ENCODE measurements around the gene HMGCR. TPM values are rescaled to one million over a fixed set of nuclear protein-coding genes. Genes with fewer than 3 reads are reported as not detected.

The HMGCR gene
- total and polyA plus RNA-seq, 8 donors, result 2.5 to 19.7 (median 11.5) TPM

DNA sequence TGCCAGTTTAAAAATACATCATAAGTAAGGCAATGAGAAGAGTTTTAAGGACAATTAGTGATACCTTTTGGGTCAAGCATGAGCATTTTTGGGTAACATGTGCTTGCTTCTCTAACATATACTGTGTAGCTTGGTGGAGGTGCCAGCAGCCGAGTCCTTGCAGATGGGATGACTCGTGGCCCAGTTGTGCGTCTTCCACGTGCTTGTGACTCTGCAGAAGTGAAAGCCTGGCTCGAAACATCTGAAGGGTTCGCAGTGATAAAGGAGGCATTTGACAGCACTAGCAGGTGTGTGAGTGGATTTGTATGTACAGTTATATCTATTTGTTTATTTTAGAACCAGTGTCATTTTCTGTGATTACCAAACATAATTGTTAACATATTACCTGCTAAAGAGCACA is 18.2 kb downstream of the HMGCR start:
- no peak for DNase-seq
- intact Hi-C loops (cut with DNase I), result no loop called here
- peaks cover 0 to 57% (median 31%) of the 10 kb centered on the region in 3 donors for H3K36me3 ChIP-seq
- no peak for FAIRE-seq
- WGBS, 2 donors, result 91% methylated on average over 6 of the region's 6 CpGs
- TF ChIP-seq, protein P1, sequence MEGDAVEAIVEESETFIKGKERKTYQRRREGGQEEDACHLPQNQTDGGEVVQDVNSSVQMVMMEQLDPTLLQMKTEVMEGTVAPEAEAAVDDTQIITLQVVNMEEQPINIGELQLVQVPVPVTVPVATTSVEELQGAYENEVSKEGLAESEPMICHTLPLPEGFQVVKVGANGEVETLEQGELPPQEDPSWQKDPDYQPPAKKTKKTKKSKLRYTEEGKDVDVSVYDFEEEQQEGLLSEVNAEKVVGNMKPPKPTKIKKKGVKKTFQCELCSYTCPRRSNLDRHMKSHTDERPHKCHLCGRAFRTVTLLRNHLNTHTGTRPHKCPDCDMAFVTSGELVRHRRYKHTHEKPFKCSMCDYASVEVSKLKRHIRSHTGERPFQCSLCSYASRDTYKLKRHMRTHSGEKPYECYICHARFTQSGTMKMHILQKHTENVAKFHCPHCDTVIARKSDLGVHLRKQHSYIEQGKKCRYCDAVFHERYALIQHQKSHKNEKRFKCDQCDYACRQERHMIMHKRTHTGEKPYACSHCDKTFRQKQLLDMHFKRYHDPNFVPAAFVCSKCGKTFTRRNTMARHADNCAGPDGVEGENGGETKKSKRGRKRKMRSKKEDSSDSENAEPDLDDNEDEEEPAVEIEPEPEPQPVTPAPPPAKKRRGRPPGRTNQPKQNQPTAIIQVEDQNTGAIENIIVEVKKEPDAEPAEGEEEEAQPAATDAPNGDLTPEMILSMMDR (IDR thresholded peaks at IDR 0.05), result no peak
- H3K4me1 ChIP-seq, result no peaks in the 10 kb centered on the region
- H3K9me3 ChIP-seq, result no peaks in the 10 kb centered on the region
- H3K27me3 ChIP-seq, result no peaks in the 10 kb centered on the region
- no peak overlapping the region for H3K27ac ChIP-seq
- no peak overlapping the region for H3K4me3 ChIP-seq
- ATAC-seq, result no peak

DNA sequence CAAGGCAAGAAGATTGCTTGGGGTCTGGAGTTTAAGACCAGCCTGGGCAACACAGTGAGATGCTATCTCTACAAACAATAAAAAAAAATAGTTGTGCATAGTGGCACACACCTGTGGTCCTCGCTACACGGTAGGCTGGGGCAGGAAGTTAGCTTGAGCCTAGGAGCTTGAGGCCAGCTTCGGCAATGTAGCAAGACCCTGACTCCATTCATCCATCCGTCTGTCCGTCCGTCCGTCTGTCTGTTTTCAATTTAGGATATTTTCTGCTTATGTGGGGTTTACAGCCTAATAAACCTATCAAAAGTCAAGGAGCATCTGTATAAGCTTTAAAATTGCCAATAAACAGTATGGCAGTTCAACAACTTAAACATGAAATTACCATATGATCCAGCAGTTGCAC is 19.7 kb downstream of the HMGCR start:
- no peak overlapping the region for H3K27ac ChIP-seq
- 95 to 96% methylated on average over 7 of the region's 7 CpGs for WGBS, 2 donors
- peaks cover 0 to 8% (median 0%) of the 10 kb centered on the region in 3 donors for H3K4me1 ChIP-seq
- ATAC-seq (no peak), DNase-seq (no peak), FAIRE-seq (no peak)
- H3K27me3 ChIP-seq, result no peaks in the 10 kb centered on the region
- peaks cover 0 to 43% (median 19%) of the 10 kb centered on the region in 3 donors for H3K36me3 ChIP-seq
- TF ChIP-seq, protein P1 (IDR thresholded peaks at IDR 0.05), result no peak
- H3K4me3 ChIP-seq, result no peak overlapping the region
- no peaks in the 10 kb centered on the region for H3K9me3 ChIP-seq
- intact Hi-C loops (cut with DNase I), result no loop called here

DNA sequence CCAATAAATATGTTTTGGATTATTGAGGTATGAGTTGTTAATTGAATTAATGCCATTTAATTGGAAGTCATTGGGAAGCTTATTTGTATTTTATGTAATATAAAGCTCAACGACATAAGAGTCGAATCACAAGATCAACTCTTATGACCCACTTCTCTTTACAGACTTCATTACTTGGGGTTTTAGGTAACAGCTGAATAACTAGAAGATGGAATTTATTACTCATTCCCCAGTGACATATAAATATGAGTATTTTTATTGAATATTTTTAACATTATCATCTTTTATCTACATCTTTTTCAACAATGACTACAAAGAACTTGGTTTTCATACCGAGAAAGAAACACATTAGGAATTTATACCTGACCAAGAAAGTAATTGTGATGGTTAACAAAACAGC is 21.1 kb downstream of the HMGCR start:
- no peak overlapping the region for H3K27ac ChIP-seq
- no peak for DNase-seq
- ATAC-seq, result no peak
- TF ChIP-seq, protein P1 (IDR thresholded peaks at IDR 0.05), result no peak
- peak; percentile 26 for FAIRE-seq
- intact Hi-C loops (cut with DNase I), result no loop called here
- WGBS, 2 donors, result 94 to 98% methylated on average over 3 of the region's 3 CpGs
- no peaks in the 10 kb centered on the region for H3K9me3 ChIP-seq
- H3K4me3 ChIP-seq, result no peak overlapping the region
- no peaks in the 10 kb centered on the region for H3K27me3 ChIP-seq
- H3K4me1 ChIP-seq, result peaks cover 0 to 8% (median 0%) of the 10 kb centered on the region in 3 donors
- peaks cover 0 to 40% (median 19%) of the 10 kb centered on the region in 3 donors for H3K36me3 ChIP-seq

DNA sequence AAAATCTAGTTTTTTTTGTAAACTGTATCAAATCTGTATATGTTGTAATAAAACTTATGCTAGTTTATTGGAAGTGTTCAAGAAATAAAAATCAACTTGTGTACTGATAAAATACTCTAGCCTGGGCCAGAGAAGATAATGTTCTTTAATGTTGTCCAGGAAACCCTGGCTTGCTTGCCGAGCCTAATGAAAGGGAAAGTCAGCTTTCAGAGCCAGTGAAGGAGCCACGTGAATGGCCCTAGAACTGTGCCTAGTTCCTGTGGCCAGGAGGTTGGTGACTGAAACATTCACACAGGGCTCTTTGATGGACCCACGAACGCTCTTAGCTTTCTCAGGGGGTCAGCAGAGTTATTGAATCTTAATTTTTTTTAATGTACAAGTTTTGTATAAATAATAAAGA is 24.3 kb downstream of the HMGCR start:
- Histone ChIP-seq H3K4me1 (peaks cover 0 to 8% (median 5%) of the 10 kb centered on the region in 3 donors), H3K36me3 (peaks cover 0 to 21% (median 8%) of the 10 kb centered on the region in 3 donors), H3K27me3 (no peaks in the 10 kb centered on the region), H3K4me3 (no peak overlapping the region), H3K27ac (no peak overlapping the region), H3K9me3 (no peaks in the 10 kb centered on the region)
- FAIRE-seq, result no peak
- intact Hi-C loops (cut with DNase I), result no loop called here
- ATAC-seq, result peak in 3 of 4 donors; percentile 56 to 68 (median 61)
- TF ChIP-seq, protein P1 (IDR thresholded peaks at IDR 0.05), result no peak
- DNase-seq, result peak in 1 of 6 donors; percentile 18
- WGBS, 2 donors, result 38 to 49% methylated on average over 4 of the region's 4 CpGs

DNA sequence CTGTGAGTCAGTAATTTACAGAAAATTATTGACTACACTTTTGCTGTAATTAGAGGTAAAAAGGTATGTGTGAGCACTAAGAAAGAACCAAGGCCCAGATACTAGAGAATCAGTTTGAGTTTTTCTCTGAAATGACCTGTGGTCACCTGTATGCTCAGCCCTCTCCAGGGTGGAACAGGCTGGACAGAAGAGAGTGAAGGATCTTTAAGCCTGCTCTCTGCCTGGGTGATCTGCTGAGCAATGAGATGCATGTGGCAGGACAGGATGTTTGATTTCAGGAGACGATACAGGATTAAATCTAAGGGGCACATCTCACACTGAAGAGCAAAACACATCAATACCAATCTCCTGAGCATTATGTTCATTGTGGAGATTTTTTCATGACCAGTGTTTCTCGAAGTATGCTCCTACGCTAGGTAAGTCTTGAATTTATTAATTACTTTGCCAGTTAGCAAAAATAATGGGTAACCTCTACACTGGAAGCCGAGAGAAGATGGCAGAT is 25.5 kb downstream of the HMGCR start:
- Histone ChIP-seq H3K27ac (no peak overlapping the region), H3K4me3 (no peak overlapping the region), H3K36me3 (peaks cover 0 to 21% (median 0%) of the 10 kb centered on the region in 3 donors), H3K9me3 (no peaks in the 10 kb centered on the region), H3K27me3 (no peaks in the 10 kb centered on the region), H3K4me1 (peaks cover 0 to 8% (median 5%) of the 10 kb centered on the region in 3 donors)
- intact Hi-C loops (cut with DNase I), result no loop called here
- TF ChIP-seq, protein P1 (IDR thresholded peaks at IDR 0.05), result no peak
- 94 to 97% methylated on average over 4 of the region's 4 CpGs for WGBS, 2 donors
- DNase-seq (no peak), FAIRE-seq (no peak), ATAC-seq (no peak)

Data from pancreas (tissue), 10 donors.